Ecto neural progenitor cell (in vitro differentiated cells): ENCODE results near the gene HSD17B8.
A peak's percentile ranks its signal among the peaks of the same experiment; 100 is the strongest.

Experiments used
- DNase-seq: peaks from one replicate; pipeline ENCODE4 v3.0.0-alpha.2; 2018; ENCODE audit warnings: low spot score

Gene HSD17B8

GRCh38 chr6:33241968-33242367, 37.5 kb downstream of the HSD17B8 start:
- no peak for DNase-seq

- no peak for DNase-seq
Measured at GRCh38 chr6:33243476-33243875, 39.0 kb downstream of the HSD17B8 start.

GRCh38 chr6:33247977-33248642, 43.7 kb downstream of the HSD17B8 start:
- DNase-seq: peak; percentile 91

GRCh38 chr6:33248643-33248931, 44.1 kb downstream of the HSD17B8 start:
- no peak for DNase-seq

GRCh38 chr6:33248932-33249731, 44.7 kb downstream of the HSD17B8 start:
- peak; percentile 94 for DNase-seq

- DNase-seq: no peak
Measured at GRCh38 chr6:33249732-33250630, 45.5 kb downstream of the HSD17B8 start.

GRCh38 chr6:33250731-33251130, 46.3 kb downstream of the HSD17B8 start:
- no peak for DNase-seq

GRCh38 chr6:33251395-33252012, 47.0 kb downstream of the HSD17B8 start:
- no peak for DNase-seq

GRCh38 chr6:33252759-33253158, 48.3 kb downstream of the HSD17B8 start:
- no peak for DNase-seq

GRCh38 chr6:33254591-33254990, 50.1 kb downstream of the HSD17B8 start:
- DNase-seq: no peak
